GM12878 (cell line): ENCODE measurements around the gene BICC1. TPM values are rescaled to one million over a fixed set of nuclear protein-coding genes. Genes with fewer than 3 reads are reported as not detected.

Source experiments
- ATAC-seq: fragments of 200-7000 bp; cut with Tn5 transposase; 3 replicates; pipeline ENCODE4 v1.9.1; 2020; ENCODE audit warnings: mild to moderate bottlenecking, moderate library complexity
- BruUV-seq: library from RNA; stranded (reverse); fragments of 400-500 nt; replicated peaks from 2 replicates; lab custom pipeline; 2021; lab: Mats Ljungman, UMichigan
- CTCF ChIA-PET: fragments of 300-600 bp; sonication (Branson Sonifier 250); formaldehyde crosslinking; extraction: SDS; loops from one replicate; lab custom pipeline; 2021; ENCODE audit warnings: inconsistent platforms; lab: Yijun Ruan, JAX
- POLR2A ChIA-PET: fragments of 350-600 bp; formaldehyde crosslinking; extraction: SDS; loops from one replicate; lab custom pipeline; 2021; ENCODE audit warnings: inconsistent platforms; lab: Charles Lee
- RAD21 ChIA-PET: fragments of 300-600 bp; sonication (Branson Sonifier 250); formaldehyde crosslinking; loops from one replicate; lab custom pipeline; 2023; ENCODE audit warnings: antibody characterized with exemption; ENCODE audit not compliant: unreplicated experiment; lab: Charles Lee
- SMC1A ChIA-PET: fragments of 300-600 bp; sonication (Branson Sonifier 250); formaldehyde crosslinking; loops from one replicate; lab custom pipeline; 2023; ENCODE audit not compliant: unreplicated experiment, uncharacterized antibody; lab: Charles Lee
- DNase-seq: peaks from one replicate; pipeline ENCODE4 v3.0.0-alpha.2; 2011; ENCODE audit warnings: low read depth, low spot score
- FAIRE-seq: peaks from 3 replicates; lab custom pipeline; 2011; peaks lifted over from hg19 to GRCh38; lab: Jason Lieb, UNC
- H2AFZ ChIP-seq: 2 replicates; pipeline ENCODE4 v1.6.0; 2011; ENCODE audit warnings: low read depth, low read length, control low read depth; ENCODE audit not compliant: control insufficient read depth
- H3K27ac ChIP-seq: 2 replicates; pipeline ENCODE4 v1.5.1; 2011; ENCODE audit warnings: control low read depth; ENCODE audit not compliant: control insufficient read depth, insufficient read depth
- H3K27me3 ChIP-seq, 2 experiments: replicated peaks in 1 of 2; 2 replicates each; pipeline versions ENCODE4 v1.6.0 to v1.6.1; 2011; ENCODE audit warnings: low read length in 1 of 2; ENCODE audit not compliant: control insufficient read depth in 2 of 2, insufficient read depth in 2 of 2
- H3K36me3 ChIP-seq, 2 experiments: 2 replicates each; pipeline ENCODE4 v1.5.1; 2011; ENCODE audit warnings: low read length in 1 of 2; ENCODE audit not compliant: control insufficient read depth in 2 of 2, insufficient read depth in 2 of 2
- H3K4me1 ChIP-seq: 2 replicates; pipeline ENCODE4 v1.6.1; 2011; ENCODE audit warnings: mild to moderate bottlenecking, low read length, moderate library complexity, mixed read lengths; ENCODE audit not compliant: control insufficient read depth, insufficient read depth
- H3K4me2 ChIP-seq: 2 replicates; pipeline ENCODE4 v1.6.0; 2011; ENCODE audit warnings: control low read depth; ENCODE audit not compliant: control insufficient read depth, insufficient read depth
- H3K4me3 ChIP-seq: fragments of 200-600 bp; sonication (generic); 2 replicates; pipeline ENCODE4 v1.5.1; 2016
- H3K79me2 ChIP-seq: 2 replicates; pipeline ENCODE4 v1.6.0; 2011; ENCODE audit warnings: low read length; ENCODE audit not compliant: control insufficient read depth, insufficient read depth
- H3K9ac ChIP-seq: 2 replicates; pipeline ENCODE4 v1.8.0; 2011; ENCODE audit warnings: low read length, control low read depth, mixed read lengths; ENCODE audit not compliant: control insufficient read depth, insufficient read depth
- H3K9me3 ChIP-seq: replicated peaks from 3 replicates; pipeline ENCODE4 v1.5.1; 2011; ENCODE audit warnings: mild to moderate bottlenecking, low read length; ENCODE audit not compliant: control insufficient read depth, insufficient read depth
- H4K20me1 ChIP-seq: 2 replicates; pipeline ENCODE4 v1.6.0; 2011; ENCODE audit not compliant: control insufficient read depth, insufficient read depth
- ASH2L ChIP-seq: fragments of 300-600, 200-600 bp; sonication (generic); IDR thresholded peaks from 2 replicates; pipeline ENCODE4 v1.6.1; 2017; ENCODE audit warnings: low read depth, mild to moderate bottlenecking, borderline replicate concordance
- CBX3 ChIP-seq: fragments of 200-600 bp; sonication (generic); IDR thresholded peaks from 2 replicates; pipeline ENCODE4 v1.6.1; 2016; ENCODE audit warnings: low read depth, borderline replicate concordance
- CHD1 ChIP-seq: IDR thresholded peaks from 2 replicates; pipeline ENCODE4 v1.6.1; 2012; ENCODE audit warnings: low read depth, low read length, improper control_type of control experiment
- EP300 ChIP-seq, 2 experiments: fragments of 150-350 bp in 1 of 2; IDR thresholded peaks; 2 replicates each; pipeline ENCODE4 v1.6.1; 2011 to 2012; ENCODE audit warnings: low read depth in 2 of 2, low read length in 2 of 2, borderline replicate concordance in 1 of 2, improper control_type of control experiment in 1 of 2, inconsistent platforms in 1 of 2; ENCODE audit not compliant: control insufficient read depth in 1 of 2
- ESRRA ChIP-seq: IDR thresholded peaks from 2 replicates; pipeline ENCODE4 v1.6.1; 2012; ENCODE audit warnings: mild to moderate bottlenecking, low read length, improper control_type of control experiment
- FOXK2 ChIP-seq: fragments of 450-650 bp; IDR thresholded peaks from 2 replicates; pipeline ENCODE4 v1.6.1; 2017; ENCODE audit warnings: mild to moderate bottlenecking, moderate library complexity
- NFYB ChIP-seq: IDR thresholded peaks from 2 replicates; pipeline ENCODE4 v1.6.1; 2011; ENCODE audit warnings: low read depth, mild to moderate bottlenecking, low read length, improper control_type of control experiment, moderate library complexity; ENCODE audit not compliant: insufficient read depth
- PAX5 ChIP-seq: IDR thresholded peaks from 2 replicates; pipeline ENCODE4 v1.6.1; 2011; ENCODE audit warnings: low read depth, low read length, borderline replicate concordance
- POLR2AphosphoS5 ChIP-seq: IDR thresholded peaks from 2 replicates; pipeline ENCODE4 v1.6.1; 2011; ENCODE audit warnings: mild to moderate bottlenecking, low read length, inconsistent platforms
- RFX5 ChIP-seq: IDR thresholded peaks from 2 replicates; pipeline ENCODE4 v1.6.1; 2011; ENCODE audit warnings: low read depth, low read length, improper control_type of control experiment
- SREBF1 ChIP-seq: IDR thresholded peaks from 2 replicates; pipeline ENCODE4 v1.6.1; 2012; ENCODE audit warnings: mild to moderate bottlenecking, low read length
- SRF ChIP-seq, 2 experiments: IDR thresholded peaks; 2 replicates each; pipeline ENCODE4 v1.6.1; 2011; ENCODE audit warnings: low read depth in 2 of 2, low read length in 2 of 2, mild to moderate bottlenecking in 1 of 2, moderate library complexity in 1 of 2
- SUZ12 ChIP-seq: fragments of 200-600 bp; sonication (generic); IDR thresholded peaks from one replicate; pipeline ENCODE4 v1.6.1; 2018; ENCODE audit warnings: antibody characterized with exemption, mild to moderate bottlenecking; ENCODE audit not compliant: unreplicated experiment
- TBL1XR1 ChIP-seq: IDR thresholded peaks from 2 replicates; pipeline ENCODE4 v1.6.1; 2012; ENCODE audit warnings: low read depth, low read length, improper control_type of control experiment
- WGBS: methylation state at CpG from one replicate; pipeline ENCODE4 v1.1.6; 2016; ENCODE audit warnings: low lambda C conversion rate; ENCODE audit not compliant: insufficient replicate concordance, insufficient coverage; ENCODE audit errors: missing lambda C conversion rate; 5-methylcytosine and 5-hydroxymethylcytosine counted together
- in situ Hi-C: fragments of 300-500 bp; cut with MboI; formaldehyde crosslinking; loops from 9 replicates; pipeline ENCODE4 v1.14.3; 2018; ENCODE audit warnings: mixed read lengths
- intact Hi-C: fragments of 100-400 bp; cut with micrococcal nuclease; formaldehyde crosslinking; loops from one replicate; pipeline ENCODE4 v1.14.2; 2022; ENCODE audit not compliant: unreplicated experiment
- polyA plus RNA-seq, 11 experiments: library from polyadenylated mRNA; depleted of rRNA in 4 of 11; unstranded in 6 of 11; stranded (reverse) in 5 of 11; fragments of >200 nt; fragmentation: Nextera tagmentation in 4 of 11; fragmentation: Illumina TruSeq in 1 of 11; extraction: Ambion mirVana in 4 of 11; extraction: Trizol in 1 of 11; gene quantifications; 1 replicate in 1 of 11; 2 replicates in 10 of 11; pipeline versions ENCODE4 v1.2.1 to v1.2.3, GENCODE V29; 2011 to 2016; ENCODE audit warnings: inconsistent platforms in 2 of 11, missing spikeins in 2 of 11, low read depth in 1 of 11
- total RNA-seq, 4 experiments: library from RNA; depleted of rRNA in 3 of 4; stranded (reverse); fragments of >200 nt in 3 of 4; fragmentation: Illumina TruSeq in 1 of 4; extraction: Trizol in 1 of 4; gene quantifications; 2 replicates each; pipeline versions ENCODE4 v1.2.1 to v1.2.3, GENCODE V29; 2013 to 2021
- TF ChIP-seq, protein P1 (sequence below): IDR thresholded peaks from 2 replicates; pipeline ENCODE4 v1.6.1; 2011; ENCODE audit warnings: borderline replicate concordance, low read depth, mild to moderate bottlenecking, moderate library complexity, low read length; ENCODE audit not compliant: insufficient read depth, poor library complexity, severe bottlenecking
- TF ChIP-seq, protein P2 (sequence below): IDR thresholded peaks from 2 replicates; pipeline ENCODE4 v1.6.1; 2011; ENCODE audit warnings: mild to moderate bottlenecking, low read depth, low read length, moderate library complexity; ENCODE audit not compliant: insufficient replicate concordance
- TF ChIP-seq, protein P3 (sequence below): IDR thresholded peaks from 2 replicates; pipeline ENCODE4 v1.6.1; 2012; ENCODE audit warnings: mild to moderate bottlenecking, low read depth, low read length

Gene BICC1
- total and polyA plus RNA-seq, 10 of the 15 experiments (the other 5 are each of a cell fraction or from before 2014, with no cell fraction given) = 0.01 to 0.10 (median 0.04) TPM; not detected in 5

DNA sequence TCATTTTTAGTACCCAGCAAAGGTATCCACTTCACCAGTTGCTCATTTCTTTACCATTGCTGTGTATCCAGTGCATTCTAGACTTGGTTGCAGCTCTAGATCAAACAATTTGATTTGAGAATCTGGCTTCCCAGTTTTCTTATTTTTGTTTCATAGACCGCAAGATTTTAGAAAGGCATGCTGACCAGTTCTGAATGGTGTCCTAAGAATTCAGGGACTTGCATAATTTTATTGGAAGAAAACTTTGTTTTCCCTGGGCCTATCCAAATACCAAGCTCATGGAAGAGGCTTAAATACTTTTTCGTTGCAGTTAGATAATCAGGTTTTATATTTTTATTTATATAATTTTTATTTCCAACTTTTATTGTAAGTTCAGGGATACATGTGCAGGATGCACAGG lies 58.3 kb downstream of the BICC1 start:
- ChIA-PET SMC1A (no interaction called here), CTCF (no interaction called here), RAD21 (no interaction called here), POLR2A (no interaction called here)
- Histone ChIP-seq H3K79me2 (no peaks in the 10 kb centered on the region), H3K27ac (no peak overlapping the region), H4K20me1 (no peaks in the 10 kb centered on the region), H3K9me3 (no peaks in the 10 kb centered on the region), H3K9ac (no peak overlapping the region), H3K4me3 (no peak overlapping the region), H2AFZ (no peak overlapping the region), H3K36me3 (no peaks in the 10 kb centered on the region), H3K4me2 (no peak overlapping the region), H3K27me3 (no peaks in the 10 kb centered on the region), H3K4me1 (no peaks in the 10 kb centered on the region)
- 46% methylated on average over 2 of the region's 2 CpGs for WGBS
- FAIRE-seq (no peak), DNase-seq (no peak), ATAC-seq (no peak)
- intact Hi-C loops (no loop called here), in situ Hi-C loops (no loop called here)
- TF ChIP-seq FOXK2 = no peak
- no peak for TF ChIP-seq ASH2L
- no peak for TF ChIP-seq SREBF1
- TF ChIP-seq, protein P1, sequence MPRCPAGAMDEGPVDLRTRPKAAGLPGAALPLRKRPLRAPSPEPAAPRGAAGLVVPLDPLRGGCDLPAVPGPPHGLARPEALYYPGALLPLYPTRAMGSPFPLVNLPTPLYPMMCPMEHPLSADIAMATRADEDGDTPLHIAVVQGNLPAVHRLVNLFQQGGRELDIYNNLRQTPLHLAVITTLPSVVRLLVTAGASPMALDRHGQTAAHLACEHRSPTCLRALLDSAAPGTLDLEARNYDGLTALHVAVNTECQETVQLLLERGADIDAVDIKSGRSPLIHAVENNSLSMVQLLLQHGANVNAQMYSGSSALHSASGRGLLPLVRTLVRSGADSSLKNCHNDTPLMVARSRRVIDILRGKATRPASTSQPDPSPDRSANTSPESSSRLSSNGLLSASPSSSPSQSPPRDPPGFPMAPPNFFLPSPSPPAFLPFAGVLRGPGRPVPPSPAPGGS = no peak
- no peak for TF ChIP-seq NFYB
- TF ChIP-seq, protein P2, sequence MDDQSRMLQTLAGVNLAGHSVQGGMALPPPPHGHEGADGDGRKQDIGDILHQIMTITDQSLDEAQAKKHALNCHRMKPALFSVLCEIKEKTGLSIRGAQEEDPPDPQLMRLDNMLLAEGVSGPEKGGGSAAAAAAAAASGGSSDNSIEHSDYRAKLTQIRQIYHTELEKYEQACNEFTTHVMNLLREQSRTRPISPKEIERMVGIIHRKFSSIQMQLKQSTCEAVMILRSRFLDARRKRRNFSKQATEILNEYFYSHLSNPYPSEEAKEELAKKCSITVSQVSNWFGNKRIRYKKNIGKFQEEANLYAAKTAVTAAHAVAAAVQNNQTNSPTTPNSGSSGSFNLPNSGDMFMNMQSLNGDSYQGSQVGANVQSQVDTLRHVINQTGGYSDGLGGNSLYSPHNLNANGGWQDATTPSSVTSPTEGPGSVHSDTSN = no peak
- TF ChIP-seq SRF (IDR thresholded peaks at IDR 0.05; ENCODE audit: low read depth in 2 of 2, low read length in 2 of 2) = no peak
- no peak for TF ChIP-seq RFX5
- no peak for TF ChIP-seq POLR2AphosphoS5
- TF ChIP-seq SUZ12 = no peak
- TF ChIP-seq PAX5 = no peak
- no peak for TF ChIP-seq CBX3
- no peak for TF ChIP-seq ESRRA
- no peak for TF ChIP-seq EP300 (IDR thresholded peaks at IDR 0.05; ENCODE audit: borderline replicate concordance in 1 of 2, control insufficient read depth in 1 of 2, low read depth in 2 of 2, low read length in 2 of 2)
- no peak for TF ChIP-seq CHD1
- TF ChIP-seq, protein P3, sequence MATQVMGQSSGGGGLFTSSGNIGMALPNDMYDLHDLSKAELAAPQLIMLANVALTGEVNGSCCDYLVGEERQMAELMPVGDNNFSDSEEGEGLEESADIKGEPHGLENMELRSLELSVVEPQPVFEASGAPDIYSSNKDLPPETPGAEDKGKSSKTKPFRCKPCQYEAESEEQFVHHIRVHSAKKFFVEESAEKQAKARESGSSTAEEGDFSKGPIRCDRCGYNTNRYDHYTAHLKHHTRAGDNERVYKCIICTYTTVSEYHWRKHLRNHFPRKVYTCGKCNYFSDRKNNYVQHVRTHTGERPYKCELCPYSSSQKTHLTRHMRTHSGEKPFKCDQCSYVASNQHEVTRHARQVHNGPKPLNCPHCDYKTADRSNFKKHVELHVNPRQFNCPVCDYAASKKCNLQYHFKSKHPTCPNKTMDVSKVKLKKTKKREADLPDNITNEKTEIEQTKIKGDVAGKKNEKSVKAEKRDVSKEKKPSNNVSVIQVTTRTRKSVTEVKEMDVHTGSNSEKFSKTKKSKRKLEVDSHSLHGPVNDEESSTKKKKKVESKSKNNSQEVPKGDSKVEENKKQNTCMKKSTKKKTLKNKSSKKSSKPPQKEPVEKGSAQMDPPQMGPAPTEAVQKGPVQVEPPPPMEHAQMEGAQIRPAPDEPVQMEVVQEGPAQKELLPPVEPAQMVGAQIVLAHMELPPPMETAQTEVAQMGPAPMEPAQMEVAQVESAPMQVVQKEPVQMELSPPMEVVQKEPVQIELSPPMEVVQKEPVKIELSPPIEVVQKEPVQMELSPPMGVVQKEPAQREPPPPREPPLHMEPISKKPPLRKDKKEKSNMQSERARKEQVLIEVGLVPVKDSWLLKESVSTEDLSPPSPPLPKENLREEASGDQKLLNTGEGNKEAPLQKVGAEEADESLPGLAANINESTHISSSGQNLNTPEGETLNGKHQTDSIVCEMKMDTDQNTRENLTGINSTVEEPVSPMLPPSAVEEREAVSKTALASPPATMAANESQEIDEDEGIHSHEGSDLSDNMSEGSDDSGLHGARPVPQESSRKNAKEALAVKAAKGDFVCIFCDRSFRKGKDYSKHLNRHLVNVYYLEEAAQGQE = no peak
- no peak for TF ChIP-seq TBL1XR1
- BruUV-seq = no TSS peak
